Measurements from ENCODE around the gene ARHGAP6.

- TF ChIP-seq CTCF (IDR thresholded peaks at IDR 0.05) (no peak), NR3C1 (IDR thresholded peaks at IDR 0.05) (no peak)
Observed at GRCh38 chrX:11105080-11105479, 560.6 kb downstream of the ARHGAP6 start.

All from A549 (cell line).